AG20443 (cell line): Measurements from ENCODE around the gene MATK.
"Not testable (repeated sequence)": the region's sequence is repeated elsewhere in the genome, so short reads cannot be mapped to it uniquely, and the experiment has no call there.

Experiments used
- DNase-seq: peaks from one replicate; pipeline ENCODE4 v3.0.0; 2012; ENCODE audit warnings: low spot score, mixed read lengths

The MATK gene

GRCh38 chr19:3770136-3770999 lies 15.8 kb downstream of the MATK start:
- DNase-seq = no peak

- DNase-seq = no peak
Observed at GRCh38 chr19:3769494-3769893, 16.7 kb downstream of the MATK start.

GRCh38 chr19:3768748-3769099 lies 17.5 kb downstream of the MATK start:
- no peak for DNase-seq

DNA sequence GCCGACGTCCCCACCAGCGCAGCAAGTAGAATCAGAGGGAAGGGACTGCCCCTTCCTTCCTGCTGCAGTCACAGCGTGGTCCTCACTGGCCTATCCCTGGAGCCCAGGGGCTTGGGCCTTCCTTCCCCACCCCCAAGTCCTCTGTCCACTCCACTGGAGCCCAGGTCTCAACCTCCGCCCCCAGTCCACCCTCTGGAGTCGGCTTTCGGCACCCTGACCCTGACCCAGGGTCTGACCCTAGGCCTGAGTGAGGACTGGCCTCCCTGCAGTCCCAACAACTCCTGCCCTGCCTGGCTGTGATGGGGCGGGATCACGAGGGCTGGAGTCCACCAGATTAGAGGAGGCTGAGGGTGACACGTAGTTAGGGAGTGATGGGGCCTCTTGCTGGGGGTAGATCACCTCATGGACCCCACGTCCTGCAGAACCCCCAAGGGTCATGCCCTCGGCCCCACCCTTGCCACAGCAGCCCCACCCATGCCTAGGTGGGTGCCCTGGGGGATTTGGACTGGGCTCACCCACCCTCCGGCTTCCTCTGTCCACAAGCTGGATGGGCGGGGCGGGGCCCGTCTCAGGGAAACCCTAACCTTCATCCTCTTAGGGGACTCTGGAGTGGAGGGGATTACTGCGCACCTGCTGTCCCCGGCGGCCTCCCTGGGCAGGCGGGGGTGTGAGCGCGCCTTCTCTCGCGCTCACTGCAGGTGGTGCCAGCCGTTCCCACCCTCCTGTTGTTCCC lies 18.0 kb downstream of the MATK start:
- DNase-seq = no peak

DNA sequence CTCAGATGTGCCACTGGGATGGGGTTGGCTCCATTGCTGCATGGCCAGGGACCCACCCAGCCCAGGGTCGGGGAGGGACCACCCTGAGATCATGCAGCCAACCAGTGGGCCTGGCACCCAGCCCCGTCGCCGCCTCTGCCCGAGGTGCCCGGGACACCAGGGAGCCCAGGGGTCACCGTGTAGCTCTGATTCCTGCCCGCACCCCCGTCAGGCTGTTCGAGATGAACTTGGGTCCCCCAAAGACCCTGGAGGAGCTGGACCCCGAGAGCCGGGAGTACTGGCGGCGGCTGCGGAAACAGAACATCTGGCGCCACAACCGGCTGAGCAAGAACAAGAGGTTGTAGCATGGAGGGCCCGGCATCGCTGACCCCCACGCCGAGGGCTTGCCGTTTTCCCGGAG lies 19.1 kb downstream of the MATK start:
- no peak for DNase-seq

DNA sequence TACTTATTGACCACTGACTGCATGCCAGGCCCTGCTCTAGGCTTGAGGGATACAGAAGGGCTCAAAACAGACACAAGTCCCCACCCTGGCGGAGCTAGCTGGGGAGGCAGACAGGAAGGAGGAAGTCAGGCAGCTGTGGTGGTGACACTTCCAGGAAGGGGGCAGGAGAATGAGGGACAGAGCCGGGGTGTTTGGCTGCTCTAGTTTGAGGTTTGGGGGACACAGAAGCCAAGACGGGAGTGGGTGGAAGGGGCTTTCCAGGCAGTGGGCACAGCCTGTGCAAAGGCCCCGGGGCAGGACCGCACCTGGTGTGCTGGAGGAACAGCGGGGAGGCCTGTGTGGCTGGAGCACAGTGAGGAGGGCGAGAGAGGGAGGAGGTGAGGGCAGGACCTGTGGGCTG lies 19.7 kb downstream of the MATK start:
- no peak for DNase-seq

GRCh38 chr19:3765757-3766156 lies 20.4 kb downstream of the MATK start:
- not testable (repeated sequence) for DNase-seq

DNA sequence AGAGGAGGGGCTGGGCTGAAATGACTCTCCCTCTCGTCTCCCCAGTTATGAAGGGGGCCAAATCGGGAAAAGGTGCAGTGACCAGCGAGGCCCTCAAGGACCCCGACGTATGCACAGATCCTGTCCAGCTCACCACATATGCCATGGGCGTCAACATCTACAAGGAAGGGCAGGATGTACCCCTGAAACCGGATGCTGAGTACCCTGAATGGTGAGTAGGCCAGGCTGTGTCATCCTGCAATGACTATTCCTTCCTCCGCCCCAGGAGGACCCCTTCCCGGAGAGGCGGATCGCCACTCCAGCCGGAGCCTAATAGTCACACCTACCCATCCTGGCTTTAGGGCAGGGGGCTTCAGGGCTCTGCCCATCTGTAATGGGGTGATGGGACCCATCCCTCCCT lies 21.1 kb downstream of the MATK start:
- DNase-seq = no peak

GRCh38 chr19:3762501-3763459 lies 23.4 kb downstream of the MATK start, which contains the start of gene MRPL54:
Gene MRPL54, plus strand, starts transcription at chr19:3762682. Its CDS starts 19 bp downstream, at chr19:3762701.
- DNase-seq = peak; percentile 100

- DNase-seq = no peak
Observed at GRCh38 chr19:3762130-3762473, 24.1 kb downstream of the MATK start.

DNA sequence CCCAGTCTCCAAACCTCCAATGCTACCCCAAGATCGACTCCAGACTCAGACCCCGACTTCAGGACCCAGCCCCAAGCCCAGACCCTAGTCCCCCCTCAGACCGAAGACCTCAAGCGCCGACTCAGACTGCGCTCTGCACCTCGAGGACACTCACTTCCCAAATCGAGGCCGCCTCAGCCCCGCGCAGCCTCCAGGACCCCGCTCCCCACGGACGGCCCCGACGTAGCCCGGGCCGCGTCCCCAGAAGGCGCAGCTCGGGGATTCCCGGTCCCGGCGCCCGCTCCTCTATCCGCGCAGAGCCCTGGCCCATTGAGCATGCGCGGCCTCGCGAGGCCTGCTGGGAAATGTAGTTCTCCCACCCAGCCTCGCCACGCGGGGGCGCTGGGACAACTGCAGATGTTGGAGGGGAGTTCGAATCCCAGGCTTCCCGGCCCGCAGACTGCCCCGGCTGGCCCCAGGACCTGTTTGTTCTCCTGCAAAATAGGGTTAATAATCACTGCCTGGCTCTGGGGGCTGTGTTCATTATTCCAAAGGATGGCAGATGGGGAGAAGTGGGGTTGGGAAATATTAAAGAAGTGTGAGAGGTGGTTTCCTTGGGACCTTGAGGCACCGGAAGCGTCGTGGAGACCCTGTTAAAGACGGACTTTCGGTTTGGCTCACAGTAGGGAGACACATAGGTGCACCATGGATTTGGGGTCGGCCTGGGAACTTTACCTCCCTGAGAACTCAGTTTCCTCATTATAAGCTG lies 24.6 kb downstream of the MATK start, which contains the start of gene APBA3:
TSS of gene APBA3 (minus strand) at position 311 of the 748 bp plus-strand sequence. CDS start 1,428 bp downstream, outside the sequence.
- peak; percentile 97 for DNase-seq

- DNase-seq = no peak
Observed at GRCh38 chr19:3760871-3761361, 25.3 kb downstream of the MATK start.

DNA sequence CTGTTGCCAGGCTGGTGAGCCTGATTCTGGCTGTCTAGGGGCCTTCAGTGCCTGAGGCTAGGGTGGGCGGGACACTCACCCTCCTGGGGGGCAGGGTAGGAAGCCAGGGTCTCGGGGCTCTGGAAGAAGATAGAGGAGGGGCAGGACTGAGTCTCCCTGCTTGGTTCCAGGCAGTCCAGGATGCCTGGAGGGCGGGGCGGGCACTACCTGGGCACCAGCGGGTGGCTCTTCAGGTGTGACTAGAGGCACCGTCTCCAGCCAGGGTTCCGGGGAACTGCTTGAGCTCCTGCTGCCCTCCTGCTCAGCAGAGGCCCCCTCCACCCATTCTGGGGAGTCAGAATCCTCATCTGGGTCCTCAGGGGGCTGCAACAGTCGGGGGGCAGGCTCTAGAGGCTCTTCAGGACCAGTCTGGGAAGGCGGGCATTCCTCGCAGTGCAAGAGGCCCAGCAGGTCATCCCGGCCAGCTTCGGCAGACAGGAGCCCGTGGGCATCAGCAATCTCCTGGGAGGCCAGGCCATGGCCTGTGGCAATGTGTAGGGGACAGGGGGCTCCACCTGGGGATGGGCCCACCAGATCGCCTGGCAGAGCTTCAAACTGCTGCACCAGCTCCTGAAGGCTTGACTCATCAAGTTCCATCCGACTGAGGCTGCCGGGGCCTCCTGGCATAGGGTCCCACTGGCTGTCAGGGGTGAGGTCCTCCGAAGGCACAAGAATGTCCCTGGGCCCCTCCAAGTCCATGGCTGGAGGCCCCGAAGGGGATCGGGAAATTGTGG lies 26.5 kb downstream of the MATK start:
- no peak for DNase-seq

- DNase-seq = not testable (repeated sequence)
Observed at GRCh38 chr19:3758297-3758696, 27.9 kb downstream of the MATK start.

- not testable (repeated sequence) for DNase-seq
Observed at GRCh38 chr19:3757705-3758104, 28.5 kb downstream of the MATK start.

GRCh38 chr19:3753631-3754410 lies 32.4 kb downstream of the MATK start:
- no peak for DNase-seq

DNA sequence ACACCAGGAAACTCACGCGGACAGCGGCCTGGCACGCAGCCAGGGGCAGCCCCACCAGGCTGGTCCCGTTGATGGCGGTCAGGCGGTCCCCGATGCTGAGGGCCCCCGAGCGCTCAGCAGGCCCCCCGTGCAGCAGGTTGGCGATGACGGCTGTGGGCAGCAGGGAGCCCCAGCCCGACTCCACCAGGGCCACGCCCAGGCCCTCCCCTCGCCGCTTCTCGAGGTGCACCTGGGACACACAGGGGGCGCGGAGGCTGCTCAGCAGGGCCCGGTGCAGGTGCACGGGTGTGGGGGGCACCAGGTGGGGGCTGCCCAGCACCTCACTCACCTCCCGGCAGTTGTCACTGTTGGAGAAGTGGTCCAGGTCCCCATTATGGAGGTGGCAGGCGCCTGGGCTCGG lies 33.7 kb downstream of the MATK start:
- DNase-seq = no peak

DNA sequence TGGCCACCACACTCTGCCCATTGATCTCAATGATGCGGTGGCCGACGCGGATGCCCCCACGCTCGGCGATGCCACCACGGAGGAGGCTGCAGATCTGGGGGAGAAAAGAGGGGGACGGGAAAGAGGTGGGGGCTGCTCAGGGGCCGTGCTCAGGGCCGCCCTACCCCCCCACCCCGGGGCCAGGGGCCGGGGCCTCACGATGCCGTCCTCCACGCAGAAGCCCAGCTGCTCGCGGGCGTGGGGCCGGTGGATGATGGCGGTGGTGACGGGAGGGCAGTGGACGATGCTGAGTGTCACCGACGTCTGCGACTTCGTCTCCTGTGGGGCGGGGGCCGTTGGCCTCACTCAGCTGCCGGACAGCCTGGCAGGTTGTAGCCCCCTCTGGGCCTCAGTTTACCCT lies 34.9 kb downstream of the MATK start:
- no peak for DNase-seq

DNA sequence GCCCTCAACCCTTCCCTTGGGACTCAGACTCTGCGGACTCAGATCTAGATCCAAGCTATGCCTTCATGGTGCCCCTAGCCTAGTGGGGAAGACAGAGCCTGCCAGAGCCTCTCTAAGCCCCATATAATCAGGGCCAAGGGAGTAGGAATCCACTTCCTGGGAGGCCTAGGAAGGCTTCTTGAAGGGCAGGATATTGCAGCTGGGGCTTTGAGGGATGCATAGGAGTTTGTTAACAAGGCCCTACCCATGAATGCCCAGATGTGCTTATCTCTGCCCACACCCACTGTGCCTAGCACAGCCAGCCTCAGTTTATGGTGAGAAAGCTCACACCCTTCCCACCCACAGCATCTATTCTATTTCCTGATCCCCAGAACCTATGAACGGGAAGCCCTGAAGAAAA lies 36.0 kb downstream of the MATK start:
- no peak for DNase-seq

DNA sequence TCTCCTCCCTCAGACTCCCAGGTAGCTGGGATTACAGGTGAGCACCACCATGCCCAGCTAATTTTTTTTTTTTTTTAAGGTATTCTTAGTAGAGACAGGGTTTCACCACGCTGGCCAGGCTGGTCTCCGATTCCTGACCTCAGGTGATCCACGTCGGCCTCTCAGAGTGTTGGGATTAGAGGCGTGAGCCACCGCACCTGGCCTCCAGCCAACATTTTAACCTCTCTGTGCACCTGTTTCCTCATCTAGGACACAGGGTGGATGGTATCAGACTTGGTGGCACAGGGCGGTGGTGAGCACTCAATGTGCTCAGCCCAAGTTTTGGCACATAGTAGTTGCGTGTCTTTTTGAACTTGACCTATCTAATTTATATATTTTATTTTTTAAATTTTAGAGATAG lies 37.2 kb downstream of the MATK start:
- no peak for DNase-seq
